ENCODE measurements around the gene FZD10. TPM values are rescaled to one million over a fixed set of nuclear protein-coding genes. Genes with fewer than 3 reads are reported as not detected.
A peak's percentile ranks its signal among the peaks of the same experiment; 100 is the strongest.

The FZD10 gene
- polyA plus RNA-seq, 6 donors from 2014 or later: not detected

DNA sequence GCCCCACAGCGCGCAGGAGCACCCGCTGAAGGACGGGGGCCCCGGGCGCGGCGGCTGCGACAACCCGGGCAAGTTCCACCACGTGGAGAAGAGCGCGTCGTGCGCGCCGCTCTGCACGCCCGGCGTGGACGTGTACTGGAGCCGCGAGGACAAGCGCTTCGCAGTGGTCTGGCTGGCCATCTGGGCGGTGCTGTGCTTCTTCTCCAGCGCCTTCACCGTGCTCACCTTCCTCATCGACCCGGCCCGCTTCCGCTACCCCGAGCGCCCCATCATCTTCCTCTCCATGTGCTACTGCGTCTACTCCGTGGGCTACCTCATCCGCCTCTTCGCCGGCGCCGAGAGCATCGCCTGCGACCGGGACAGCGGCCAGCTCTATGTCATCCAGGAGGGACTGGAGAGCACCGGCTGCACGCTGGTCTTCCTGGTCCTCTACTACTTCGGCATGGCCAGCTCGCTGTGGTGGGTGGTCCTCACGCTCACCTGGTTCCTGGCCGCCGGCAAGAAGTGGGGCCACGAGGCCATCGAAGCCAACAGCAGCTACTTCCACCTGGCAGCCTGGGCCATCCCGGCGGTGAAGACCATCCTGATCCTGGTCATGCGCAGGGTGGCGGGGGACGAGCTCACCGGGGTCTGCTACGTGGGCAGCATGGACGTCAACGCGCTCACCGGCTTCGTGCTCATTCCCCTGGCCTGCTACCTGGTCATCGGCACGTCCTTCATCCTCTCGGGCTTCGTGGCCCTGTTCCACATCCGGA is 1.4 kb downstream of the FZD10 start:
- peak overlapping the region in 2 of 8 donors; percentile 43 to 66 for H3K4me3 Mint-ChIP-seq
- no peak overlapping the region for H3K27ac Mint-ChIP-seq
- peaks cover 25 to 61% (median 50%) of the 10 kb centered on the region in 3 donors for H3K27me3 Mint-ChIP-seq
- H3K36me3 Mint-ChIP-seq: peaks cover 0 to 9% of the 10 kb centered on the region in 2 donors
- no peak for ATAC-seq (ENCODE audit: low read depth in 2 of 2)
- peaks cover 0 to 5% (median 0%) of the 10 kb centered on the region in 7 donors for H3K9me3 Mint-ChIP-seq
- DNase-seq: no peak
- H3K4me1 Mint-ChIP-seq: peaks cover 0 to 5% (median 2%) of the 10 kb centered on the region in 3 donors

GRCh38 chr12:130164216-130164542 is 1.9 kb downstream of the FZD10 start:
- Mint-ChIP-seq H3K27me3 (peaks cover 29 to 66% (median 56%) of the 10 kb centered on the region in 3 donors), H3K36me3 (peaks cover 0 to 14% of the 10 kb centered on the region in 2 donors), H3K27ac (peak overlapping the region in 1 of 6 donors; percentile 37), H3K4me3 (peak overlapping the region in 3 of 8 donors; percentile 20 to 70 (median 52)), H3K9me3 (peaks cover 0 to 9% (median under 1%) of the 10 kb centered on the region in 7 donors), H3K4me1 (peaks cover 2 to 5% (median 3%) of the 10 kb centered on the region in 3 donors)
- ATAC-seq (ENCODE audit: low read depth in 2 of 2) (no peak), DNase-seq (no peak)

DNA sequence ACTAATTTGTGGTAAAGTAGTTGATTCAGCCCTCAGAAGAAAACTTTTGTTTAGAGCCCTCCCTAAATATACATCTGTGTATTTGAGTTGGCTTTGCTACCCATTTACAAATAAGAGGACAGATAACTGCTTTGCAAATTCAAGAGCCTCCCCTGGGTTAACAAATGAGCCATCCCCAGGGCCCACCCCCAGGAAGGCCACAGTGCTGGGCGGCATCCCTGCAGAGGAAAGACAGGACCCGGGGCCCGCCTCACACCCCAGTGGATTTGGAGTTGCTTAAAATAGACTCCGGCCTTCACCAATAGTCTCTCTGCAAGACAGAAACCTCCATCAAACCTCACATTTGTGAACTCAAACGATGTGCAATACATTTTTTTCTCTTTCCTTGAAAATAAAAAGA is 2.7 kb downstream of the FZD10 start:
- Mint-ChIP-seq H3K9me3 (peaks cover 0 to 11% (median 2%) of the 10 kb centered on the region in 7 donors), H3K36me3 (peaks cover 0 to 16% of the 10 kb centered on the region in 2 donors), H3K4me3 (peak overlapping the region in 1 of 8 donors; percentile 8), H3K27ac (no peak overlapping the region), H3K27me3 (peaks cover 31 to 70% (median 59%) of the 10 kb centered on the region in 3 donors), H3K4me1 (peaks cover 2 to 5% (median 5%) of the 10 kb centered on the region in 3 donors)
- no peak for DNase-seq
- no peak for ATAC-seq (ENCODE audit: low read depth in 2 of 2)

GRCh38 chr12:130166306-130166705 is 4.0 kb downstream of the FZD10 start:
- no peak for DNase-seq
- peaks cover 31 to 70% (median 64%) of the 10 kb centered on the region in 3 donors for H3K27me3 Mint-ChIP-seq
- no peak overlapping the region for H3K4me3 Mint-ChIP-seq
- H3K36me3 Mint-ChIP-seq: peaks cover 0 to 16% of the 10 kb centered on the region in 2 donors
- peaks cover 2 to 5% (median 5%) of the 10 kb centered on the region in 3 donors for H3K4me1 Mint-ChIP-seq
- no peak overlapping the region for H3K27ac Mint-ChIP-seq
- H3K9me3 Mint-ChIP-seq: peaks cover 0 to 18% (median 2%) of the 10 kb centered on the region in 7 donors
- ATAC-seq (ENCODE audit: low read depth in 2 of 2): no peak

DNA sequence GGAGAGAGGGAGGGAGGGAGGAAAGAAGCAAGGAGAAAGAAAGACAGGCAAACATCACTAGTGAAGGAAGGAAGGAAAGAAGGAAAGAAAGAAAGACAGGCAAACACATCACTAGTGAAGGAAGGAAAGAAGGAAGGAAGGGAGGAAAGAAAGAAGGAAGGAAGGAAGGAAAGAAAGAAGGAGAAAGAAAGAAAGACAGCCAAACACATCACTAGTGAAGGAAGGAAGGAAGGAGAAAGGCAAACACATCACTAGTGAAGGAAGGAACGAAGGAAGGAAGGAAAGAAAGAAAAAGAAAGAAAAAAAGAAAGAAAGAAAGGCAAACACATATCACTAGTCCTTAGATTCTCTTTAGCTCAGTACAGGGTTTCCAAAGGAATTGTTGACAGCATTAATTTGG is 5.3 kb downstream of the FZD10 start:
- DNase-seq: no peak
- Mint-ChIP-seq H3K36me3 (peaks cover 0 to 16% of the 10 kb centered on the region in 2 donors), H3K27me3 (peaks cover 35 to 68% (median 64%) of the 10 kb centered on the region in 3 donors), H3K27ac (no peak overlapping the region), H3K4me1 (peaks cover 2 to 5% (median 5%) of the 10 kb centered on the region in 3 donors), H3K9me3 (peaks cover 0 to 25% (median 8%) of the 10 kb centered on the region in 7 donors), H3K4me3 (no peak overlapping the region)
- no peak for ATAC-seq (ENCODE audit: low read depth in 2 of 2)

DNA sequence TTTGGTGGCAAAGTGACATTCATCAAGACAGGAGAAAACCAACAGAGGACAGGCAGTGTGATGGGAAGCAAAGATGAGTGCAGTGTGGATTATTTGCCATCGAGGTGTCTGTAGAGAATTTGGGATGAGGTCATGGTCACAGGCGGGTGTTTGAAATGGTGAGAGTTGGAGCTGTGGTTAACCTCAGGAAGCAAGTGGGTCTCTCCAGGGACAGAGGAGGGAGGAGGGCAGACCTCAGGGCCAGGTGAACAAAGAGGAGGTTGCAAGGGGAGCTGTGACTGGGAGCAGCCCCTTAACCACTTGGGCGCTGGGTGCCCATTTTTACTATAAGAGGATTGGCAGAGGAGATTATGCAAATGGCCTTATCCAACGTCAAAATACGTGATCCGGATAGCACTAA is 7.0 kb downstream of the FZD10 start:
- Mint-ChIP-seq H3K36me3 (peaks cover 0 to 16% of the 10 kb centered on the region in 2 donors), H3K27ac (no peak overlapping the region), H3K4me1 (peaks cover 0 to 5% (median 0%) of the 10 kb centered on the region in 3 donors), H3K27me3 (peaks cover 35 to 59% (median 55%) of the 10 kb centered on the region in 3 donors), H3K9me3 (peaks cover 0 to 25% (median 8%) of the 10 kb centered on the region in 7 donors), H3K4me3 (no peak overlapping the region)
- no peak for DNase-seq
- ATAC-seq (ENCODE audit: low read depth in 2 of 2): no peak

GRCh38 chr12:130169924-130170323 is 7.7 kb downstream of the FZD10 start:
- Mint-ChIP-seq H3K27ac (no peak overlapping the region), H3K4me1 (peaks cover 0 to 5% (median 0%) of the 10 kb centered on the region in 3 donors), H3K9me3 (peaks cover 0 to 25% (median 8%) of the 10 kb centered on the region in 7 donors), H3K36me3 (peaks cover 0 to 16% of the 10 kb centered on the region in 2 donors), H3K4me3 (no peak overlapping the region), H3K27me3 (peaks cover 34 to 54% (median 49%) of the 10 kb centered on the region in 3 donors)
- ATAC-seq (ENCODE audit: low read depth in 2 of 2) (no peak), DNase-seq (no peak)

DNA sequence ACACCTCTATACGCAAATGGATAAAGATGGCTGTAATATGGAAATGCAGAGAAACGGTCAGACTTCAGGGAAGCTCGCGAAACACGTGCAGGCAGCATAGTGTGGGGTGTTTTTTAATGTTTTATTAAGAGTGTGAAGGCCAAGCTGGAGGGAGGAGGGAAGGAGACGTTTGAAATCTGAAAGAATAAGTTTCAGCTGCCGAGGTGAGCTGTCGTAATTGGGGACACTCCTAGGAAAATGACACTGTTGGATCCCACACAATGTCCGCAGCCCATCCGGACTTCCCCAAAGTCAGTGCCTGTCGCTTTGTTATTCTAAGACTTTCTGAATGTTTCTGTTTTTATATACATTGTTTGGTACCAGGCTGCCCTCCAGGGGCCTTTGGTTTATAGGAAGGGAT is 8.3 kb downstream of the FZD10 start:
- Mint-ChIP-seq H3K4me1 (peaks cover 0 to 5% (median 0%) of the 10 kb centered on the region in 3 donors), H3K4me3 (no peak overlapping the region), H3K27me3 (peaks cover 27 to 47% (median 42%) of the 10 kb centered on the region in 3 donors), H3K36me3 (peaks cover 0 to 16% of the 10 kb centered on the region in 2 donors), H3K27ac (no peak overlapping the region), H3K9me3 (peaks cover 0 to 25% (median 8%) of the 10 kb centered on the region in 7 donors)
- DNase-seq (no peak), ATAC-seq (ENCODE audit: low read depth in 2 of 2) (no peak)

- no peaks in the 10 kb centered on the region for H3K4me1 Mint-ChIP-seq
- ATAC-seq (ENCODE audit: low read depth in 2 of 2) (no peak), DNase-seq (no peak)
- H3K36me3 Mint-ChIP-seq: peaks cover 0 to 15% of the 10 kb centered on the region in 2 donors
- H3K9me3 Mint-ChIP-seq: peaks cover 5 to 28% (median 10%) of the 10 kb centered on the region in 7 donors
- no peak overlapping the region for H3K27ac Mint-ChIP-seq
- peaks cover 14 to 20% (median 16%) of the 10 kb centered on the region in 3 donors for H3K27me3 Mint-ChIP-seq
- H3K4me3 Mint-ChIP-seq: no peak overlapping the region
These were observed 15.5 kb downstream of the FZD10 start for GRCh38 chr12:130177635-130178242.

DNA sequence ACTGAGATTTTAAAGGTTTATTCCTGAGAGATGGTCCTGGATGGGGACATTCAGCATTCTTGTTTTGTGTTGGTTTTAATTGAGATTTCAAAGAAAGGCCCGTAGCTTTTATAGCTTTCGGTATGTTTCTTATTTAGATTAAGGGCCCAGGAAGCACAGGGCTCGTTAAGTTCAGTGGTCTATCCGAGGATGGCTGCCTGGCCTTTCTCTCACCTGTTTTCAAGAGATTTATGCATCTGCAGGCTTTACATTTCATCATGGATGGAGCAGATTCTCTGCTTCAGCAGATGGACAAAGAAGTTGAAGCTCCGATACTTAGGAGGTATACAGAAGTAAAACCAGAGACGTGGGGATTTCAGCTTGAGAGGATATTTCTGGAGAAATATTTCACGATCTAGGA is 16.0 kb downstream of the FZD10 start:
- Mint-ChIP-seq H3K4me1 (no peaks in the 10 kb centered on the region), H3K36me3 (peaks cover 0 to 18% of the 10 kb centered on the region in 2 donors), H3K4me3 (no peak overlapping the region), H3K9me3 (peaks cover 5 to 30% (median 10%) of the 10 kb centered on the region in 7 donors), H3K27me3 (peaks cover 14 to 20% (median 16%) of the 10 kb centered on the region in 3 donors), H3K27ac (no peak overlapping the region)
- ATAC-seq (ENCODE audit: low read depth in 2 of 2) (no peak), DNase-seq (no peak)

- Mint-ChIP-seq H3K27ac (no peak overlapping the region), H3K36me3 (peaks cover 0 to 18% of the 10 kb centered on the region in 2 donors), H3K9me3 (peaks cover 5 to 30% (median 9%) of the 10 kb centered on the region in 7 donors), H3K27me3 (peaks cover 10 to 20% (median 14%) of the 10 kb centered on the region in 3 donors), H3K4me3 (no peak overlapping the region), H3K4me1 (no peaks in the 10 kb centered on the region)
- ATAC-seq (ENCODE audit: low read depth in 2 of 2) (no peak), DNase-seq (no peak)
These were observed 16.9 kb downstream of the FZD10 start for GRCh38 chr12:130179191-130179590.

- Mint-ChIP-seq H3K4me1 (no peaks in the 10 kb centered on the region), H3K9me3 (peaks cover 5 to 30% (median 9%) of the 10 kb centered on the region in 7 donors), H3K27me3 (peaks cover 10 to 20% (median 14%) of the 10 kb centered on the region in 3 donors), H3K36me3 (peaks cover 0 to 18% of the 10 kb centered on the region in 2 donors), H3K27ac (no peak overlapping the region), H3K4me3 (no peak overlapping the region)
- ATAC-seq (ENCODE audit: low read depth in 2 of 2): no peak
- no peak for DNase-seq
These were observed 17.4 kb downstream of the FZD10 start for GRCh38 chr12:130179621-130180020.

DNA sequence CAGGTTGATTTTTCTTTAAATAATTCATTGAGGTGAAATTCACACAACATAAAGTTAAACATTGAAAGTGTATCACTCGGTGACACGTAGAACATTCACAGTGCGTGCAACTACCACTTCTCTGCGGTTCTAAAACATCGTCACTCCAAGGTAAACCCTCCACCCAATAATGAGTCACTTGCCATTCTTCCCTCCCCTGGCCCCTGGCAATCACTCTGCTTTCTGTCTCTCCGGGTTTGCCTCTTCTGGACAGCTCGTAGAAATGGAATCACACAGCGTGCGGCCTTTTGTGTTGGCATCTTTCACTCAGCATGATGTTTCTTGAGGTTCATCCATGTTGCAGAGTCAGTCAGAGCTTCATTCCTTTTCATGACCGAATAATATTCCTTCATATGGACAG is 18.9 kb downstream of the FZD10 start:
- ATAC-seq (ENCODE audit: low read depth in 2 of 2) (no peak), DNase-seq (no peak)
- H3K4me1 Mint-ChIP-seq: no peaks in the 10 kb centered on the region
- H3K27ac Mint-ChIP-seq: no peak overlapping the region
- peaks cover 0 to 18% of the 10 kb centered on the region in 2 donors for H3K36me3 Mint-ChIP-seq
- H3K27me3 Mint-ChIP-seq: peaks cover 10 to 20% (median 14%) of the 10 kb centered on the region in 3 donors
- no peak overlapping the region for H3K4me3 Mint-ChIP-seq
- peaks cover 5 to 24% (median 8%) of the 10 kb centered on the region in 7 donors for H3K9me3 Mint-ChIP-seq

Measured in naive B cell (primary cell).